Stimulated activated CD4-positive, alpha-beta T cell treated with anti-CD3 and anti-CD28 coated beads, Interleukin-12 subunit alpha, Interleukin-12 subunit beta, amount 100 ng/mL, for 24 hours (primary cell): ENCODE data around the gene SLC6A9.
A peak's percentile ranks its signal among the peaks of the same experiment; 100 is the strongest.

Experiments
- DNase-seq, 2 experiments: peaks; one replicate each; pipeline ENCODE4 v3.0.0-alpha.2; 2020; ENCODE audit warnings: low read depth in 2 of 2

Gene SLC6A9

DNA sequence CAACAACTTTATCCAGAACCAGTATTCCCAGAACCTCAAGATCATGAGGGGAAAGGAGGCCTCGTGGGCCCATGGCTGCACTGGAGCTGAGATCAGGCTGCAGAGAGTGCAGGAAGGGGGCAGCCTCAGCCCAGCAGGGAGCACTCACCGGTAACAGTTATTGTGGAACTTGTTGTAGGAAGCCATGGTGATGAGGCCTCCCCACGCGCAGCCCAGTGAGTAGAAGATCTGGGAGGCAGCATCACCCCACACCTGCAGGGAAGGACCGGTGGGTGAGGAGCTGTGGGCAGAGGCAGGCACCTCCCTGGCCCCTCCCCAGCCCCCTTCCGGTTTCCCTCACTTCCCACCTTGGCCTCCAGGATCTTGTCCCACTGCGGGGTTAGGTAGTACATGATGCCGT lies 29.1 kb downstream of the SLC6A9 start:
- DNase-seq = no peak

DNA sequence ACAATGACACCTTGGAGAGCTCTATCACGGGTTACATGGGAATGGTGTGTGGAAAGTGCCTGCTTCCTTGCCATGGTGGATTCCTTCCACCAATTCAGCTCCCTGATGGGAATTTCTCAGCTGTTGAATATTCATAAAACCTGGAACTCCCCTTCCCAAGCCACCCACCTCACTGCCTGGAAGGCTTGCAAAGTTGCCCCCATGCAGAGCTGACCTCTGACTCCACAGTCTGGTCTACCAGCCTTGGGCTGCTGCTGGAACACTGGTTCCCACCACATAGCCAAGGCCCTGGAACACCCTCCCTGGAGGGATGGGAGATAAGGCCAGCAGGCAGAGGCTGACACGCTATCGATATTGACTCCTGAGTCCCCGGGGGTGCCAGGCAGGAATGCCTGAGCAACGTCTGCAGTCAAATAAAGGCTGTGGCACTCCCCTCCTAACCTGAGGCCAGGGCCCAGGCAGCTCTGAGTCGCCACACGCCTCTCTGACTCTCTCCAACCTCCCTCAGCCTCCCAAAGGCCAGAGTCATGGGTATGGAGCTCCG lies 31.1 kb downstream of the SLC6A9 start:
- no peak for DNase-seq

DNA sequence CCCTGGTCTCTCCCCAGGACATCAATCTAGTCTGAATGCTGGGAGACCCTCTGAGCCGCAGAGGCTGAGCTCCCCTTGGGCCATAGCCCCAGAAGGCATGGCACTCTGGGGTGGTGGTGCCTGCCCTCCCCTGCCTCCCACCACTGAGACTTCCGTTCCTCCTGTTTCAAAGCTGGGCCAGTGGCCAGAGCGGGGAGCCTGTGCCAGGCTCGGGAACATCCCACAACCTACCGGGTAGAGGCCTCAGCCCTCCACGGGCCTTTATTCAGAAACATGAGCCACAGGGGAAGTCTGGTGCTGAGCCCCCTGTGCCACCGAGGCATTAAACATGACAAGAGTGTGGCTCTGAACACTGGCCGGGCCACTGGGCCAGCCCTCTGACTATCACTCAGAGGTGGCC lies 31.8 kb downstream of the SLC6A9 start:
- DNase-seq = no peak

GRCh38 chr1:43998000-43998378 lies 33.3 kb downstream of the SLC6A9 start:
- DNase-seq = no peak

GRCh38 chr1:43997295-43997999 lies 33.8 kb downstream of the SLC6A9 start:
- DNase-seq = no peak

DNA sequence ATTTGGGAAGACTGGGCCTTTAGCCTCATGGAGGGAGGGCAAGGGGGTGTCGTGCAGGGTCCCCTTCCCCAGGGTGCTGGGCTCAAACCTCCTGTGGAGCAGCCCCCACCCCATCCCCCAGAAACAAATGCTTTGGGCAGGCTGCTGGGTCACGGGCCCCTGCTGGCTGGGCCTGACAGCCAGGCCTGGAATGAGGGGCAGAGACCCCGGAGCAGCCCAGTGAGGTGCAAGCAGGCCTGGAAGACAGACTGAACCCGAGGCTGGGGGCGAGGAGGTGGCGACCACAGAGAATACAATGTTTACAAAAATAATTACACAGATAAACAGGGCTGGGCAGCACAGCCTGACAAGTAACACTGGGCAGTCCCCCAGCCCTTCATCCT lies 34.5 kb downstream of the SLC6A9 start:
- no peak for DNase-seq

DNA sequence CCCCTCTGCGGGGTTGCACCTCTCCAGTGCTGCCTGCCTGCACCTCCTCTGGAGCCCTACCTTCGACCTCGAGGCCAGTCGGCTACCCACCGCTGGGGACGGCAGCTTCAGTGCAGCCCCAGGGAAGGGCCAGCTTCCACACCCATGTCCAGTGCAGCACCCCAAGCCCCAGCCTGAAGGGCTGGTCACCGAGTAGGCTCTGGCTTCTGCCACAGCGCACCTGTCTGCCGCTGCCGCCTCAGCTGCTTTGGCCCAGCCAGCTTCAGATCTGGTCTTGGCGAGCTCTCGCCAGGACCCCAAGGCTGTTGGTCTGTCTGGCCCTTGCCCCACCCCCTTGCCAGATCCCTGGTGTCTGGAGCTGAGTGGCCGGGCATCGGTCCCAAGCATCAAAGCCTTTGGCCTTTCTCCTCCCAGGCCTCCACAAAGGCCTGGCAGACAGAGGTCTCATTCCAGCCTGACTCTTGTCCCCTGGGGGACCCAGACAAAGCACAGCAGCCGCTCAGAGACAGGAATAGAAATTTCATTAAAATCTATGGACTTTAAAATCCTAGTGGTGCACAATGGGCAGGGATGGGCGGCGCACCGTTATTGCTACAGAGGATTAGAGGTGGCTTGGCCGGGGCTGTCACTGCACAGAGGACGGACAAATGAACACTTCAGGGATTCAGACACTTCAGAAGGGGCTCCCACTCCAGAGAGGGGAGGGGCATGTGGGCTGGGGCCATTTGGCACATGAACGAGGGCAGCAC lies 35.1 kb downstream of the SLC6A9 start:
- DNase-seq = no peak

DNA sequence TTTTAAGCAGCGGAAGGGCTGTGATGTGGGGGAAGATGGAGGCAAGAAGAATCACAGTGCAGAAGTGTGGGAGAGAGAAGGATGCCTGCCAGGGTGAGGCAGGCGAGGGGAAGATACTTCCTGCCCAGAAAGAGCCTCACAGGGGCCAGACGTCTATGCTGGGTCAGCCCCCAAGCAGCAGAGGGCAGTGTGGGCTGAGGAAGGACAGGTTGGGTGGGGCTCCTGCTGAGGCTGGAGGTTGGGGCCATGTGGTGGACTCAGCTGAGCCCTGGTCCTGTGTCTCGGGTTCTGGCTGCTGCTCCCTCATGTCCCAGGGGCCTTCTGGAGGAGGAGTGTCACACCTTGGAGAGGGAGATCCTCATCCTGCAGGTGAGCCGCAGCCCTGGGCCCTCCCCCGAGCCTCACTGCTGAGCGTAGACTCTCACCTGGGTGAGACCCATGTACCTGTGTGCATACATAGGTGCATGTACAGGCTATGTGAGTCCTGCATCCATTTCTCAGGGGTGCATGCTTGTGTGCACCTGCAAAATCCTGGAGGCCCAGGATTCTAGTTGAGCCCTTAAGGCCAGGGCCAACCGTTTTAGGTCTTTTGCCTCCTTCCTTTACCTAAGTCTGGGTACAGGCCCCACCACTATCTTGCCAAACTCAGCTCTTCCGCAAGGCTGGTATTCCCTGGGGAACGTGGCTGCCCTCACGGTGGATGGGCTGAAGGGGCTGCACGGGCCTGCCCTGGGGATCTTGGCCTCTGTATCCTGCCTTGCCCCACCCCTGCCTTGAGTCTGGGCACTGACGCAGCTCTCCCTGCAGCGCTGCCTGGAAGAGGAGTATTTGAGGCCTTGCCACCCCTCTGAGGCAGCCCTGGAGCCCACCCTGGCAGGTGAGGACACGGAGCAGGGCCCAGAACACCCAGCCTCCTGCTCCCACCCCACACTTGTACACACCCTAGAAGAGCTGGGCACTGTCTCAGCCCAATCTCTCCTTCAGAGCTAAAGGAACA lies 36.2 kb downstream of the SLC6A9 start:
- DNase-seq = no peak

GRCh38 chr1:43994071-43994470 lies 37.2 kb downstream of the SLC6A9 start:
- no peak for DNase-seq

DNA sequence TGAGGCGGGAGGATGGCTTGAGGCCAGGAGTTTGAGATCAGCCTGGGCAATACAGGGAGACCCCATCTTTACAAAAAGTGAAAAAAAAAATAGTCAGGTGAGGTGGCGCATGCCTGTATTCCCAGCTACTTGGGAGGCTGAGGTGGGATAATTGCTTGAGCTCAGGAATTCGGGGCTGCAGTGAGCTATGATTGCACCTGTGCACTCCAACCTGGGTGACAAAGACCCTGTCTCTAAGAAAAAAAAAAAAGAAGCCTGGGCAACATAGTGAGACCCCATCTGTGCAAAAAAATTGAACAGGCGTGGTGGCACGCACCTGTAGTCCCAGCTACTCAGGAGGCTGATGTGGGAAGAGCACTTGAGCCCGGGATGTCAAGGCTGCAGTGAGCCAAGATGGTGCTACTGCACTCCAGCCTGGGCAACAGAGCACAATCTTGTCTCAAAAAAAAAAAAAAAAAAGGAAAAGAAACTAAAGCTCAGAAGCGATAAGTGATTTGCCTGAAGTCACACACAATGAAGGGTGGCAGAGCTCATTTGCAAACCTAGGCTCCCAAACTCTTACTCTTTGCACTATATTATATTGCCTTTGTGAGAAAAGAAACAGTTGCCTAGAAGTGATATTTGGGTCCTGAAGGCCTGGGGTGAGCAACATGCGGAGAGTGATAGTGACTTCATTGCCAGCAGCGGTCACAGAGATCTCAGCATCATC lies 37.9 kb downstream of the SLC6A9 start:
- no peak for DNase-seq

- no peak for DNase-seq
Observed at GRCh38 chr1:43992232-43992995, 38.8 kb downstream of the SLC6A9 start.

- peak; percentile 61 to 77 for DNase-seq
Observed at GRCh38 chr1:43991476-43992231, 39.6 kb downstream of the SLC6A9 start, which contains the start of gene CCDC24. CCDC24 (plus strand) TSS chr1:43991599; CDS start chr1:43991879, 280 bp downstream.

DNA sequence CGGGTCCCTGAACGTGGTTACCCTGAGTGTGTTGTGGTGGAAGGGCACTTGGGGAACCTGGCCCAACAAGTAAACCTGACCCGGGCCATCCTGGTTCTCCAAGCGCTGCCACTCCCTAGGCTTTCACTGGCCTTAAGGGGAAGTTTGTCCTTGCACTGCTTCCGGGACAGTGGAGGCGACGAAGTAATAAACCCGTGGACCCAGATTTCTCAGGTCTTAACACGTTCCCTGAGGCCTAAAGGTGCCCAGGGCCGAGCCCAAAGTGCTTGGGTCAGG lies 40.1 kb downstream of the SLC6A9 start:
- DNase-seq = no peak

DNA sequence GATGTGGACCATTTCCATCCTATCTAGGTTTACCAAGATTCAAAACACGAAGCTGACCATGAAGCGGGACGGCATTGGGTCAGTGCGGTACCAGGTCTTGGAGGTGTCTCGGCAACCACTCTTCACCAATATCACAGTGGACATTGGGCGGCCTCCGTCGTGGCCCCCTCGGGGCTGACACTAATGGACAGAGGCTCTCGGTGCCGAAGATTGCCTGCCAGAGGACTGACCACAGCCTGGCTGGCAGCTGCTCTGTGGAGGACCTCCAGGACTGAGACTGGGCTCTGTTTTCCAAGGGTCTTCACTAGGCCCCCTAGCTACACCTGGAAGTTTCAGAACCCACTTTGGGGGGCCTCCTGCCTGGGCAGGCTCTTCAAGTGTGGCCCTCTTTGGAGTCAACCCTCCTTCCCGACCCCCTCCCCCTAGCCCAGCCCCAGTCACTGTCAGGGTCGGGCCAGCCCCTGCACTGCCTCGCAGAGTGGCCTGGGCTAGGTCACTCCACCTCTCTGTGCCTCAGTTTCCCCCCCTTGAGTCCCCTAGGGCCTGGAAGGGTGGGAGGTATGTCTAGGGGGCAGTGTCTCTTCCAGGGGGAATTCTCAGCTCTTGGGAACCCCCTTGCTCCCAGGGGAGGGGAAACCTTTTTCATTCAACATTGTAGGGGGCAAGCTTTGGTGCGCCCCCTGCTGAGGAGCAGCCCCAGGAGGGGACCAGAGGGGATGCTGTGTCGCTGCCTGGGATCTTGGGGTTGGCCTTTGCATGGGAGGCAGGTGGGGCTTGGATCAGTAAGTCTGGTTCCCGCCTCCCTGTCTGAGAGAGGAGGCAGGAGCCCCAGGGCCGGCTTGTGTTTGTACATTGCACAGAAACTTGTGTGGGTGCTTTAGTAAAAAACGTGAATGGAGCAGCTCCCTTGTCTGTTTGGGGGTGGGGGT lies 40.7 kb downstream of the SLC6A9 start:
- no peak for DNase-seq

GRCh38 chr1:43987159-43987902 lies 43.9 kb downstream of the SLC6A9 start:
- no peak for DNase-seq

DNA sequence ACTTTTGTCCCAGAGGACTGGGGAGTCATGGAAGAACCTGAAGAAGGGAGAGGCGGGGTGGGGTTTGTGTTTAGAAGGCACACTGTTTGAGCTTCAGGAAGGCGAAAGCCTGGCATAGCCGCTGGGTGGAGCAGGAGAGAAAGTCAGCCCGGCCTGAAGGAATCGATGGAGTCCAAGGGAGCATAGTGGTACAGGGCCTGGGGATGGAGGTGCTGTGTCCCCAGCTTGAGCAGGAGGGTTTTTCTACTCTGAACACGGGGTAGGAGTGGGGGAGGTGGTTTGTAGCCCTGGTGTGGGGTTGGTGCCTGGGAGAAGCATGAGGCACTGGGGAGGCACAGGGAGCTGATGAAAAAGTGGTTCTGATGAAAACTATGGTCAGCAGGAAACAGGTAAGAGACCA lies 44.5 kb downstream of the SLC6A9 start:
- DNase-seq = no peak

DNA sequence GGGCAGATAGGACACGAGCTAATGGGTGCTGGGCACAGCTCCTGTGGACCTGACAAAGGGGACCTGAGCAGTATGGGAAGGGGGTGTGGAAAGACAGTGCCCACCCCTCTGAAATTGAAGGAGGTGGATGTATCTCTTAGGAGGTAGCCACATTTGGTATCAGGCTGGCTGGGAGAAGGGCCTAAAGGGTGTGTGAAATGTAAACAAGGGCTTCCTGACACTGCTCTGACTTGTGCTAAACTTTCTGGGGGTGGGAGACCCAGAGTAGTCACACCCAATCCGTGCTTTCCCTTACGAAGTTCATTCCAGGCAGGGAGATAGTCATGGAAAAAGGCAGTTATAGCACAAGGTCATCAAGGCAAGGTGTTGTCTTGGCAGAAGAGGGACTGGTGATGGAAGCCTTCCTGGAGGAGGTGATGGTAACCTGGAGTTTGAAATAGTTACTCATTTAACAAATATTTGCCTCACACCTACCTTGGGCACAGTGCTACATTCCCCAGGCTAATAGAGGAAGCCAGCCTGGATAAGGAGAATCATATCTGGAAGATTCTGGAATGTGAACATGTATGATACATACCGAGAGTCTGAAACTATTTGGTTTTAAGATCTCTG lies 45.2 kb downstream of the SLC6A9 start:
- DNase-seq = no peak

DNA sequence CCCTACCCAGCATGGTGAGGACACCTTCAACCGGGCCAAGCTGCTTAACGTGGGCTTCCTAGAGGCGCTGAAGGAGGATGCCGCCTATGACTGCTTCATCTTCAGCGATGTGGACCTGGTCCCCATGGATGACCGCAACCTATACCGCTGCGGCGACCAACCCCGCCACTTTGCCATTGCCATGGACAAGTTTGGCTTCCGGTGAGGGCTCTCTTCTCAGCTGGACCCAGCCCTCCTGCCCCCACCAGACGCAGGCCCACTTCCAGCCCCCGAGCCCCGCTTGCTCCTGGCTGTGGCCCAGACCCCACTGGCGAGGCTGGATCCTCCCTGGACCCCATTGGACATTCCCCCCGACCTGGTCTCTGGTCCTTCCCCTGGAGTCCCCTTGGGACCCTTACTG lies 46.4 kb downstream of the SLC6A9 start:
- DNase-seq = no peak
